ENCODE measurements around the gene DNAJC7. TPM values are rescaled to one million over a fixed set of nuclear protein-coding genes. Genes with fewer than 3 reads are reported as not detected.

Gene DNAJC7
- total and polyA plus RNA-seq, 4 donors: 66.2 to 89.3 (median 83.0) TPM

DNA sequence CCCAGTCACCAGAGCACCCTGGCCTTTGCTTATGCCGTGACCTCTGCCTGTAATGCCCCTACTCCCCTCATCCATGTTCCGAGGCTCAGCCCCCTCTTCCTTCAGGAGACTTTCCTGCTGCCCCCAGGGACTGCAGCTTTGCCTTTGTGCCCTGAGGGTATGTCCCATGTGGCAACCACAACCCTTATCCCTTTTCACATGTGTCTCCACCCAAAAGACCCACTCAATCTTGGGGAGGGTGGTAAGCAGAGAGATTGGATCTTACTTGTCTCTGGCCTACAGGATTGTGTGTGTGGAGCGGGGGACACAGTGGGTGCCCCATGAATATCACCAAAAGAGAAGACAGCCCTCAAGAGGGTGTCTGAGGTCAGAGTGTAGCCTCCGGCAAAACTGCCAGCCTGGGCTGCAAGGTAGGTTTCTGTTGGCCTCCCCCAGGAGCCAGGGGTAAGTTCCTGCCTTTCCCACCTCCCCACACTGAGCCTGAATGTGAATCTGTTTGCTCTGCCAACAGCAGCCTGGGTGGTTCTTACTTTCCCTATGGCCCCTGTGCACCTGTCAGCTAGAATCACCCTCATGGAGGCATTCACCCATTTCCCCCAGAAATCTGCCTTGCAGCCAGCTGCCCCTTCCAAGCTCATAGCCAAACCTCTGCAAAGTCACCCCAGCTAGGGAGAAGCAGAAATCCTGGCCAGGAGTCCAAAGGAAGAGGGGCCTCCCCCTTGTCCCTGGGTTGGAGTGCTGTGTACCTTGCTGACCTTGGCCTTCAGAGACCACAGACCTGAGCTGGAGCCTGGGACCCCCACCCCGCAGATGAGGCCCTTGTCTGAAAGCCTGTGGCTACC is 44.6 kb upstream of the DNAJC7 start:
- no peak for ATAC-seq (ENCODE audit: insufficient read depth, low FRiP score)
- no peaks in the 10 kb centered on the region for H3K27me3 ChIP-seq (ENCODE audit: control insufficient read depth in 3 of 3, insufficient read depth in 3 of 3, low read length in 2 of 3)
- H3K27ac ChIP-seq (ENCODE audit: low read depth in 1 of 2, low read length in 1 of 2): no peak overlapping the region
- no peak overlapping the region for H3K9ac ChIP-seq (ENCODE audit: insufficient read depth in 1 of 2, low read length in 2 of 2)
- no peak for DNase-seq
- H3K4me3 ChIP-seq: no peak overlapping the region
- TF ChIP-seq, protein P1, sequence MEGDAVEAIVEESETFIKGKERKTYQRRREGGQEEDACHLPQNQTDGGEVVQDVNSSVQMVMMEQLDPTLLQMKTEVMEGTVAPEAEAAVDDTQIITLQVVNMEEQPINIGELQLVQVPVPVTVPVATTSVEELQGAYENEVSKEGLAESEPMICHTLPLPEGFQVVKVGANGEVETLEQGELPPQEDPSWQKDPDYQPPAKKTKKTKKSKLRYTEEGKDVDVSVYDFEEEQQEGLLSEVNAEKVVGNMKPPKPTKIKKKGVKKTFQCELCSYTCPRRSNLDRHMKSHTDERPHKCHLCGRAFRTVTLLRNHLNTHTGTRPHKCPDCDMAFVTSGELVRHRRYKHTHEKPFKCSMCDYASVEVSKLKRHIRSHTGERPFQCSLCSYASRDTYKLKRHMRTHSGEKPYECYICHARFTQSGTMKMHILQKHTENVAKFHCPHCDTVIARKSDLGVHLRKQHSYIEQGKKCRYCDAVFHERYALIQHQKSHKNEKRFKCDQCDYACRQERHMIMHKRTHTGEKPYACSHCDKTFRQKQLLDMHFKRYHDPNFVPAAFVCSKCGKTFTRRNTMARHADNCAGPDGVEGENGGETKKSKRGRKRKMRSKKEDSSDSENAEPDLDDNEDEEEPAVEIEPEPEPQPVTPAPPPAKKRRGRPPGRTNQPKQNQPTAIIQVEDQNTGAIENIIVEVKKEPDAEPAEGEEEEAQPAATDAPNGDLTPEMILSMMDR (IDR thresholded peaks at IDR 0.05; ENCODE audit: control extremely low read depth, extremely low read depth): no peak
- 73 to 74% methylated on average over 5 of the region's 5 CpGs for WGBS, 2 donors
- H3K4me1 ChIP-seq (ENCODE audit: control insufficient read depth in 5 of 5, insufficient read depth in 5 of 5, low read length in 5 of 5): peaks cover 0 to 4% (median 0%) of the 10 kb centered on the region in 5 donors
- H3K9me3 ChIP-seq (ENCODE audit: control insufficient read depth in 4 of 4, insufficient read depth in 3 of 4, low read length in 3 of 4): peaks cover 0 to 2% (median 0%) of the 10 kb centered on the region in 4 donors
- no peaks in the 10 kb centered on the region for H3K36me3 ChIP-seq (ENCODE audit: control insufficient read depth in 4 of 4, insufficient read depth in 4 of 4, low read length in 4 of 4)

DNA sequence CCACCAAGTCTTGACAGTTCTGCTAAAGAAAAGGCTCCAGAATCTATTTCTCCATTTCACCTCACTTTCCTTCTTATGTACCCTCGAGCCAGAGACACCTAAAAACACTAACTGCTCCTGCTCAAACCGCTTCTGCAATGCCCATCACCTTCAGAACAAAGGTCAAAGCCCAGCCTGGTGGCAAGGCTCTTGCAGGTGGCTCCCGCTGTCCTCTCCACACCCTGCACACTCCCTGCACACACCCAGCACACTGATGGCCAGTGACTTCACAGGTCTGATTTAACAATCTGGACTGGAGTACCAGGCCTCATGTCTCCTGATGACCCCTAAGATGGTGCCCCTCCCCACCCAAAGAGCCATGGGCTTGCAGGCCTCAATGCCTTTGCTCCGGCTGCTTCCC is 43.0 kb upstream of the DNAJC7 start:
- 86% methylated on average over 4 of the region's 4 CpGs for WGBS, 2 donors
- H3K4me1 ChIP-seq (ENCODE audit: control insufficient read depth in 5 of 5, insufficient read depth in 5 of 5, low read length in 5 of 5): peaks cover 0 to 4% (median 0%) of the 10 kb centered on the region in 5 donors
- H3K27ac ChIP-seq (ENCODE audit: low read depth in 1 of 2, low read length in 1 of 2): no peak overlapping the region
- H3K27me3 ChIP-seq (ENCODE audit: control insufficient read depth in 3 of 3, insufficient read depth in 3 of 3, low read length in 2 of 3): no peaks in the 10 kb centered on the region
- H3K36me3 ChIP-seq (ENCODE audit: control insufficient read depth in 4 of 4, insufficient read depth in 4 of 4, low read length in 4 of 4): no peaks in the 10 kb centered on the region
- H3K9ac ChIP-seq (ENCODE audit: insufficient read depth in 1 of 2, low read length in 2 of 2): no peak overlapping the region
- peaks cover 0 to 4% (median 0%) of the 10 kb centered on the region in 4 donors for H3K9me3 ChIP-seq (ENCODE audit: control insufficient read depth in 4 of 4, insufficient read depth in 3 of 4, low read length in 3 of 4)
- TF ChIP-seq, protein P1 (IDR thresholded peaks at IDR 0.05; ENCODE audit: control extremely low read depth, extremely low read depth): no peak
- ATAC-seq (ENCODE audit: insufficient read depth, low FRiP score) (no peak), DNase-seq (no peak)
- H3K4me3 ChIP-seq: no peak overlapping the region

DNA sequence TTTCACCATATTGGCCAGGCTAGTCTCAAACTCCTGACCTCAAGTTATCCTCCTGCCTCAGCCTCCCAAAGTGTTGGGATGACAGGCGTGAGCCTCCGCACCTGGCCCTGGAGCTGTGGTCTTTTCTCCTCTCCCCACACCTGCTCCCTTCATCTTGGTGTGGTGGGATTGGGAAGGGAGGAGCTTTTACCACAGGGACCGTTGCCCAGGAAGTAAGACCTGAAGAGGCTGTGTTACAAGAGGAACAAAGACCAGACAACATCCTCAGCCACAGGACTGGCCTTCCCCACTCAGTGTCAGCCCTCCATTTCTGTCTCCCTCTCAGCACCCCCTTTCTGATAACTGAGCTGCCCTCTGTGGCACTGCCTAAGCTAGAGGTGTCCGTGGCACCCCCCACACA is 42.6 kb upstream of the DNAJC7 start:
- DNase-seq (no peak), ATAC-seq (ENCODE audit: insufficient read depth, low FRiP score) (no peak)
- Histone ChIP-seq H3K27me3 (ENCODE audit: control insufficient read depth in 3 of 3, insufficient read depth in 3 of 3, low read length in 2 of 3) (no peaks in the 10 kb centered on the region), H3K4me3 (no peak overlapping the region), H3K27ac (ENCODE audit: low read depth in 1 of 2, low read length in 1 of 2) (no peak overlapping the region), H3K4me1 (ENCODE audit: control insufficient read depth in 5 of 5, insufficient read depth in 5 of 5, low read length in 5 of 5) (peaks cover 0 to 4% (median 0%) of the 10 kb centered on the region in 5 donors), H3K9ac (ENCODE audit: insufficient read depth in 1 of 2, low read length in 2 of 2) (no peak overlapping the region), H3K36me3 (ENCODE audit: control insufficient read depth in 4 of 4, insufficient read depth in 4 of 4, low read length in 4 of 4) (no peaks in the 10 kb centered on the region), H3K9me3 (ENCODE audit: control insufficient read depth in 4 of 4, insufficient read depth in 3 of 4, low read length in 3 of 4) (peaks cover 0 to 4% (median 0%) of the 10 kb centered on the region in 4 donors)
- TF ChIP-seq, protein P1 (IDR thresholded peaks at IDR 0.05; ENCODE audit: control extremely low read depth, extremely low read depth): no peak
- whole genome bisulfite sequencing, 2 donors: 61 to 64% methylated on average over 4 of the region's 4 CpGs

All from lung (tissue), 12 donors.